GM18507 (cell line): Measurements from ENCODE around the gene DACH1.
"Not testable (repeated sequence)": the region's sequence is repeated elsewhere in the genome, so short reads cannot be mapped to it uniquely, and the experiment has no call there.

Experiments
- DNase-seq: peaks from one replicate; pipeline ENCODE4 v3.0.0; 2011; ENCODE audit warnings: low read depth; ENCODE audit not compliant: insufficient read length; ENCODE audit errors: extremely low spot score
- FAIRE-seq: peaks from 2 replicates; lab custom pipeline; 2011; peaks lifted over from hg19 to GRCh38; lab: Jason Lieb, UNC

Gene DACH1

GRCh38 chr13:71789693-71790329 lies 77.2 kb downstream of the DACH1 start:
- DNase-seq: no peak
- FAIRE-seq: no peak

GRCh38 chr13:71789037-71789436 lies 78.0 kb downstream of the DACH1 start:
- no peak for FAIRE-seq

GRCh38 chr13:71787414-71787813 lies 79.6 kb downstream of the DACH1 start:
- no peak for DNase-seq
- no peak for FAIRE-seq

More at GRCh38 chr13:71789037-71789436, 78.0 kb downstream of the DACH1 start:
- DNase-seq: no peak

- no peak for FAIRE-seq
- DNase-seq: no peak
Measured at GRCh38 chr13:71786875-71787274, 80.1 kb downstream of the DACH1 start.

- FAIRE-seq (no peak), DNase-seq (no peak)
Measured at GRCh38 chr13:71785361-71785760, 81.6 kb downstream of the DACH1 start.

GRCh38 chr13:71780546-71780945 lies 86.5 kb downstream of the DACH1 start:
- DNase-seq (no peak), FAIRE-seq (no peak)

GRCh38 chr13:71778998-71779397 lies 88.0 kb downstream of the DACH1 start:
- FAIRE-seq, DNase-seq: not testable (repeated sequence)

GRCh38 chr13:71775966-71776365 lies 91.0 kb downstream of the DACH1 start:
- DNase-seq (no peak), FAIRE-seq (no peak)

GRCh38 chr13:71774863-71775262 lies 92.1 kb downstream of the DACH1 start:
- FAIRE-seq: no peak
- DNase-seq: no peak

GRCh38 chr13:71773531-71773930 lies 93.5 kb downstream of the DACH1 start:
- FAIRE-seq: no peak
- no peak for DNase-seq

GRCh38 chr13:71772361-71772760 lies 94.6 kb downstream of the DACH1 start:
- FAIRE-seq: no peak
- no peak for DNase-seq

GRCh38 chr13:71771144-71771543 lies 95.9 kb downstream of the DACH1 start:
- no peak for FAIRE-seq
- DNase-seq: no peak

GRCh38 chr13:71770710-71771109 lies 96.3 kb downstream of the DACH1 start:
- FAIRE-seq (no peak), DNase-seq (no peak)

- FAIRE-seq: no peak
- no peak for DNase-seq
Measured at GRCh38 chr13:71768881-71769280, 98.1 kb downstream of the DACH1 start.

- no peak for FAIRE-seq
- DNase-seq: no peak
Measured at GRCh38 chr13:71759651-71760511, 107.1 kb downstream of the DACH1 start.

GRCh38 chr13:71758828-71759227 lies 108.2 kb downstream of the DACH1 start:
- FAIRE-seq (no peak), DNase-seq (no peak)

GRCh38 chr13:71754407-71754974 lies 112.5 kb downstream of the DACH1 start:
- FAIRE-seq: no peak

GRCh38 chr13:71752775-71753513 lies 114.1 kb downstream of the DACH1 start:
- FAIRE-seq: no peak

More at GRCh38 chr13:71754407-71754974, 112.5 kb downstream of the DACH1 start:
- DNase-seq: no peak

GRCh38 chr13:71751073-71751472 lies 115.9 kb downstream of the DACH1 start:
- no peak for FAIRE-seq
- DNase-seq: no peak

More at GRCh38 chr13:71752775-71753513, 114.1 kb downstream of the DACH1 start:
- no peak for DNase-seq

- DNase-seq (no peak), FAIRE-seq (no peak)
Measured at GRCh38 chr13:71730267-71730666, 136.7 kb downstream of the DACH1 start.
